ENCODE data around the gene HS2ST1. TPM values are rescaled to one million over a fixed set of nuclear protein-coding genes. Genes with fewer than 3 reads are reported as not detected.

HS2ST1 gene
- total and polyA plus RNA-seq, 10 of the 15 experiments (the other 5 are each of a cell fraction or from before 2014, with no cell fraction given): 5.4 to 30.8 (median 18.6) TPM

DNA sequence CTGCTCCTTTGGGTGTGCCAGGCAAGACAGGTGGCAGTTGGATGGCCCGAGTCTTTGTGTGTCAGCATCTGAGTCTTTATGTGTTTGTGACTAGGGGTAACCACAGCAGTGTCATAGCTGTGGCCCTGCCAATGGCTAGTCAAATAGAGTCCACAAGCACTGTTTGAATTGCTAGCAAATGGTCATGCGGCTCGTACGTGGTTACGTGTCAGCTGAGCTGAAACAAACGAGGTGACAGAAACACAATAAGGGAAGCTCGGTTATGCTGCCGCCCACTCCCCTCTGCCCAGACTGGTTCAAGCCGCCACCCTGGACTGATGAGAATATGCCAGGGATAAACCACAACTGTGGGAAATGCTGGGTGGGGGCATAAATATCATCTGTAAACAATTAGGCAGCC, 239.9 kb downstream of the HS2ST1 start (continued):
- TF ChIP-seq, protein P1, sequence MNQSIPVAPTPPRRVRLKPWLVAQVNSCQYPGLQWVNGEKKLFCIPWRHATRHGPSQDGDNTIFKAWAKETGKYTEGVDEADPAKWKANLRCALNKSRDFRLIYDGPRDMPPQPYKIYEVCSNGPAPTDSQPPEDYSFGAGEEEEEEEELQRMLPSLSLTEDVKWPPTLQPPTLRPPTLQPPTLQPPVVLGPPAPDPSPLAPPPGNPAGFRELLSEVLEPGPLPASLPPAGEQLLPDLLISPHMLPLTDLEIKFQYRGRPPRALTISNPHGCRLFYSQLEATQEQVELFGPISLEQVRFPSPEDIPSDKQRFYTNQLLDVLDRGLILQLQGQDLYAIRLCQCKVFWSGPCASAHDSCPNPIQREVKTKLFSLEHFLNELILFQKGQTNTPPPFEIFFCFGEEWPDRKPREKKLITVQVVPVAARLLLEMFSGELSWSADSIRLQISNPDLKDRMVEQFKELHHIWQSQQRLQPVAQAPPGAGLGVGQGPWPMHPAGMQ (IDR thresholded peaks at IDR 0.05; ENCODE audit: borderline replicate concordance): no peak
- TF ChIP-seq, protein P2, sequence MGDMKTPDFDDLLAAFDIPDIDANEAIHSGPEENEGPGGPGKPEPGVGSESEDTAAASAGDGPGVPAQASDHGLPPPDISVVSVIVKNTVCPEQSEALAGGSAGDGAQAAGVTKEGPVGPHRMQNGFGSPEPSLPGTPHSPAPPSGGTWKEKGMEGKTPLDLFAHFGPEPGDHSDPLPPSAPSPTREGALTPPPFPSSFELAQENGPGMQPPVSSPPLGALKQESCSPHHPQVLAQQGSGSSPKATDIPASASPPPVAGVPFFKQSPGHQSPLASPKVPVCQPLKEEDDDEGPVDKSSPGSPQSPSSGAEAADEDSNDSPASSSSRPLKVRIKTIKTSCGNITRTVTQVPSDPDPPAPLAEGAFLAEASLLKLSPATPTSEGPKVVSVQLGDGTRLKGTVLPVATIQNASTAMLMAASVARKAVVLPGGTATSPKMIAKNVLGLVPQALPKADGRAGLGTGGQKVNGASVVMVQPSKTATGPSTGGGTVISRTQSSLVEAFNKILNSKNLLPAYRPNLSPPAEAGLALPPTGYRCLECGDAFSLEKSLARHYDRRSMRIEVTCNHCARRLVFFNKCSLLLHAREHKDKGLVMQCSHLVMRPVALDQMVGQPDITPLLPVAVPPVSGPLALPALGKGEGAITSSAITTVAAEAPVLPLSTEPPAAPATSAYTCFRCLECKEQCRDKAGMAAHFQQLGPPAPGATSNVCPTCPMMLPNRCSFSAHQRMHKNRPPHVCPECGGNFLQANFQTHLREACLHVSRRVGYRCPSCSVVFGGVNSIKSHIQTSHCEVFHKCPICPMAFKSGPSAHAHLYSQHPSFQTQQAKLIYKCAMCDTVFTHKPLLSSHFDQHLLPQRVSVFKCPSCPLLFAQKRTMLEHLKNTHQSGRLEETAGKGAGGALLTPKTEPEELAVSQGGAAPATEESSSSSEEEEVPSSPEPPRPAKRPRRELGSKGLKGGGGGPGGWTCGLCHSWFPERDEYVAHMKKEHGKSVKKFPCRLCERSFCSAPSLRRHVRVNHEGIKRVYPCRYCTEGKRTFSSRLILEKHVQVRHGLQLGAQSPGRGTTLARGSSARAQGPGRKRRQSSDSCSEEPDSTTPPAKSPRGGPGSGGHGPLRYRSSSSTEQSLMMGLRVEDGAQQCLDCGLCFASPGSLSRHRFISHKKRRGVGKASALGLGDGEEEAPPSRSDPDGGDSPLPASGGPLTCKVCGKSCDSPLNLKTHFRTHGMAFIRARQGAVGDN (IDR thresholded peaks at IDR 0.05): peak; percentile 52; the same call in 1 of the 2 replicates
- TF ChIP-seq, protein P3, sequence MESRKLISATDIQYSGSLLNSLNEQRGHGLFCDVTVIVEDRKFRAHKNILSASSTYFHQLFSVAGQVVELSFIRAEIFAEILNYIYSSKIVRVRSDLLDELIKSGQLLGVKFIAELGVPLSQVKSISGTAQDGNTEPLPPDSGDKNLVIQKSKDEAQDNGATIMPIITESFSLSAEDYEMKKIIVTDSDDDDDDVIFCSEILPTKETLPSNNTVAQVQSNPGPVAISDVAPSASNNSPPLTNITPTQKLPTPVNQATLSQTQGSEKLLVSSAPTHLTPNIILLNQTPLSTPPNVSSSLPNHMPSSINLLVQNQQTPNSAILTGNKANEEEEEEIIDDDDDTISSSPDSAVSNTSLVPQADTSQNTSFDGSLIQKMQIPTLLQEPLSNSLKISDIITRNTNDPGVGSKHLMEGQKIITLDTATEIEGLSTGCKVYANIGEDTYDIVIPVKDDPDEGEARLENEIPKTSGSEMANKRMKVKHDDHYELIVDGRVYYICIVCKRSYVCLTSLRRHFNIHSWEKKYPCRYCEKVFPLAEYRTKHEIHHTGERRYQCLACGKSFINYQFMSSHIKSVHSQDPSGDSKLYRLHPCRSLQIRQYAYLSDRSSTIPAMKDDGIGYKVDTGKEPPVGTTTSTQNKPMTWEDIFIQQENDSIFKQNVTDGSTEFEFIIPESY (IDR thresholded peaks at IDR 0.05): no peak
- TF ChIP-seq RFX5 (IDR thresholded peaks at IDR 0.05; ENCODE audit: low read depth, low read length) (no peak), TCF7 (IDR thresholded peaks at IDR 0.05; ENCODE audit: borderline replicate concordance) (no peak), CBFB (IDR thresholded peaks at IDR 0.05; ENCODE audit: low read depth) (no peak), JUNB (IDR thresholded peaks at IDR 0.05) (no peak), BHLHE40 (IDR thresholded peaks at IDR 0.05; ENCODE audit: borderline replicate concordance in 1 of 2, low read depth in 2 of 2, low read length in 1 of 2) (peak; percentile 8 to 69; a peak in 1 of 4 replicates), NRF1 (conservative IDR thresholded peaks at IDR 0.05; ENCODE audit: low read depth, low read length) (no peak), EGR1 (IDR thresholded peaks at IDR 0.05; ENCODE audit: borderline replicate concordance in 1 of 2, low read depth in 2 of 2, low read length in 2 of 2) (no peak), GATAD2B (conservative IDR thresholded peaks at IDR 0.05; ENCODE audit: low read depth) (peak; percentile 47), YBX1 (IDR thresholded peaks at IDR 0.05) (no peak), RAD51 (IDR thresholded peaks at IDR 0.05) (peak; percentile 65; the same call in 1 of the 2 replicates), HDGF (IDR thresholded peaks at IDR 0.05) (0 out of 2 replicates have a peak, but pooled peaks have one; percentile 24)
- TF ChIP-seq, protein P4, sequence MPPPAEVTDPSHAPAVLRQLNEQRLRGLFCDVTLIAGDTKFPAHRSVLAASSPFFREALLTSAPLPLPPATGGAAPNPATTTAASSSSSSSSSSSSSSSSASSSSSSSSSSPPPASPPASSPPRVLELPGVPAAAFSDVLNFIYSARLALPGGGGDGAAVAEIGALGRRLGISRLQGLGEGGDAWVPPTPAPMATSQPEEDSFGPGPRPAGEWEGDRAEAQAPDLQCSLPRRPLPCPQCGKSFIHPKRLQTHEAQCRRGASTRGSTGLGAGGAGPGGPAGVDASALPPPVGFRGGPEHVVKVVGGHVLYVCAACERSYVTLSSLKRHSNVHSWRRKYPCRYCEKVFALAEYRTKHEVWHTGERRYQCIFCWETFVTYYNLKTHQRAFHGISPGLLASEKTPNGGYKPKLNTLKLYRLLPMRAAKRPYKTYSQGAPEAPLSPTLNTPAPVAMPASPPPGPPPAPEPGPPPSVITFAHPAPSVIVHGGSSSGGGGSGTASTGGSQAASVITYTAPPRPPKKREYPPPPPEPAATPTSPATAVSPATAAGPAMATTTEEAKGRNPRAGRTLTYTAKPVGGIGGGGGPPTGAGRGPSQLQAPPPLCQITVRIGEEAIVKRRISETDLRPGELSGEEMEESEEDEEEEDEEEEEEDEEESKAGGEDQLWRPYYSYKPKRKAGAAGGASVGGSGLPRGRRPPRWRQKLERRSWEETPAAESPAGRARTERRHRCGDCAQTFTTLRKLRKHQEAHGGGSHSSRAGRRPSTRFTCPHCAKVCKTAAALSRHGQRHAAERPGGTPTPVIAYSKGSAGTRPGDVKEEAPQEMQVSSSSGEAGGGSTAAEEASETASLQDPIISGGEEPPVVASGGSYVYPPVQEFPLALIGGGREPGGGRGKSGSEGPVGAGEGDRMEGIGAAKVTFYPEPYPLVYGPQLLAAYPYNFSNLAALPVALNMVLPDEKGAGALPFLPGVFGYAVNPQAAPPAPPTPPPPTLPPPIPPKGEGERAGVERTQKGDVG (CRISPR knock-in tag; IDR thresholded peaks at IDR 0.05): no peak
- TF ChIP-seq, protein P5, sequence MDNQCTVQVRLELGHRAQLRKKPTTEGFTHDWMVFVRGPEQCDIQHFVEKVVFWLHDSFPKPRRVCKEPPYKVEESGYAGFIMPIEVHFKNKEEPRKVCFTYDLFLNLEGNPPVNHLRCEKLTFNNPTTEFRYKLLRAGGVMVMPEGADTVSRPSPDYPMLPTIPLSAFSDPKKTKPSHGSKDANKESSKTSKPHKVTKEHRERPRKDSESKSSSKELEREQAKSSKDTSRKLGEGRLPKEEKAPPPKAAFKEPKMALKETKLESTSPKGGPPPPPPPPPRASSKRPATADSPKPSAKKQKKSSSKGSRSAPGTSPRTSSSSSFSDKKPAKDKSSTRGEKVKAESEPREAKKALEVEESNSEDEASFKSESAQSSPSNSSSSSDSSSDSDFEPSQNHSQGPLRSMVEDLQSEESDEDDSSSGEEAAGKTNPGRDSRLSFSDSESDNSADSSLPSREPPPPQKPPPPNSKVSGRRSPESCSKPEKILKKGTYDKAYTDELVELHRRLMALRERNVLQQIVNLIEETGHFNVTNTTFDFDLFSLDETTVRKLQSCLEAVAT (IDR thresholded peaks at IDR 0.05): peak; percentile 43; the same call in 1 of the 2 replicates
- TF ChIP-seq, protein P6, sequence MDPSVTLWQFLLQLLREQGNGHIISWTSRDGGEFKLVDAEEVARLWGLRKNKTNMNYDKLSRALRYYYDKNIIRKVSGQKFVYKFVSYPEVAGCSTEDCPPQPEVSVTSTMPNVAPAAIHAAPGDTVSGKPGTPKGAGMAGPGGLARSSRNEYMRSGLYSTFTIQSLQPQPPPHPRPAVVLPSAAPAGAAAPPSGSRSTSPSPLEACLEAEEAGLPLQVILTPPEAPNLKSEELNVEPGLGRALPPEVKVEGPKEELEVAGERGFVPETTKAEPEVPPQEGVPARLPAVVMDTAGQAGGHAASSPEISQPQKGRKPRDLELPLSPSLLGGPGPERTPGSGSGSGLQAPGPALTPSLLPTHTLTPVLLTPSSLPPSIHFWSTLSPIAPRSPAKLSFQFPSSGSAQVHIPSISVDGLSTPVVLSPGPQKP (IDR thresholded peaks at IDR 0.05; ENCODE audit: low read depth, low read length): no peak
